CD4-positive, alpha-beta T cell treated with Interferon alpha-2 for 1 hour (primary cell): Measurements from ENCODE around the gene PRAMEF4.
"Not testable (repeated sequence)": the region's sequence is repeated elsewhere in the genome, so short reads cannot be mapped to it uniquely, and the experiment has no call there.

Experiments used
- DNase-seq, 2 donors: peaks; one replicate each; pipeline ENCODE4 v3.0.0-alpha.2; 2020 to 2022

PRAMEF4 gene

GRCh38 chr1:12886101-12886500, at the start of gene PRAMEF4:
PRAMEF4 (minus strand) TSS chr1:12886201; CDS start chr1:12883394, 2,807 bp downstream.
- DNase-seq: not testable (repeated sequence)

- DNase-seq: not testable (repeated sequence)
Observed at GRCh38 chr1:12924368-12924767, 38.4 kb upstream of the PRAMEF4 start.

- DNase-seq: not testable (repeated sequence)
Observed at GRCh38 chr1:12921749-12922148, 35.7 kb upstream of the PRAMEF4 start.

- DNase-seq: not testable (repeated sequence)
Observed at GRCh38 chr1:12916310-12916709, 30.3 kb upstream of the PRAMEF4 start, which contains the start of gene PRAMEF7. PRAMEF7 (plus strand) TSS chr1:12916610; CDS start chr1:12917693, 1,083 bp downstream.

GRCh38 chr1:12903793-12904572, 18.0 kb upstream of the PRAMEF4 start:
- DNase-seq: not testable (repeated sequence)

- DNase-seq: not testable (repeated sequence)
Observed at GRCh38 chr1:12899186-12899585, 13.2 kb upstream of the PRAMEF4 start.

- DNase-seq: not testable (repeated sequence)
Observed at GRCh38 chr1:12898170-12898569, 12.2 kb upstream of the PRAMEF4 start, which contains the start of gene PRAMEF10. PRAMEF10 (minus strand) TSS chr1:12898270; CDS start chr1:12895847, 2,423 bp downstream.

- not testable (repeated sequence) for DNase-seq
Observed at GRCh38 chr1:12878453-12878852, 7.5 kb downstream of the PRAMEF4 start.

- not testable (repeated sequence) for DNase-seq
Observed at GRCh38 chr1:12863131-12863880, 22.7 kb downstream of the PRAMEF4 start.

GRCh38 chr1:12856786-12857185, 29.2 kb downstream of the PRAMEF4 start, which contains the start of gene PRAMEF2:
PRAMEF2 (plus strand) TSS chr1:12857086; CDS start chr1:12859010, 1,924 bp downstream.
- not testable (repeated sequence) for DNase-seq

GRCh38 chr1:12851779-12852178, 34.2 kb downstream of the PRAMEF4 start:
- DNase-seq: no peak

- DNase-seq: not testable (repeated sequence)
Observed at GRCh38 chr1:12848620-12849019, 37.4 kb downstream of the PRAMEF4 start, which contains the start of gene HNRNPCL1. HNRNPCL1 (minus strand) TSS chr1:12848720; CDS start chr1:12848289, 431 bp downstream.

GRCh38 chr1:12833251-12833650, 52.8 kb downstream of the PRAMEF4 start:
- not testable (repeated sequence) for DNase-seq

- DNase-seq: not testable (repeated sequence)
Observed at GRCh38 chr1:12831310-12831709, 54.7 kb downstream of the PRAMEF4 start, which contains the start of gene PRAMEF11. PRAMEF11 (minus strand) TSS chr1:12831410; CDS start chr1:12828789, 2,621 bp downstream.
